ENCODE results near the gene UTP3. TPM values are rescaled to one million over a fixed set of nuclear protein-coding genes. Genes with fewer than 3 reads are reported as not detected.

UTP3 gene
- total RNA-seq, 1 experiment from 2014 or later, result 33.7 TPM

DNA sequence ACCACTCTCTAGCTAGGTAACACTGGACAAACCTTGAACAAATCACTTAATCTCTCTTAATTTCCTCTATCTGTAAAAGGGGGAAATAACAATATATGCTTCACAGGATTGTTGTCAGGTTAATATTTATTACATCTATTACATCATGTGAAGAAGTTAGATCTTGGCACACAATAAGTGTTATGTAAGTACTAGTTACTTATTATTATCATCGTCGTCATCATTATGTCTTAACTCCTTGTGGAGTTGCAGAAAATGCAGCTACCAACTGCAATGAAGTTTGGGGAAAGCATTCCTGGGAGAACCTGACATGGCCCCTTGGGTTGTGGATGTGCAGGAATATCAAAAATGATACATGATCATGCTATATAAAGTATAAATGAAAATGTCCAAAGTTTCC lies 17.2 kb upstream of the UTP3 start:
- intact Hi-C loops (cut with micrococcal nuclease), result no loop called here
- H3K4me1 ChIP-seq (ENCODE audit: control insufficient read depth in 1 of 2, insufficient read depth in 2 of 2, low read length in 2 of 2), result no peaks in the 10 kb centered on the region
- TF ChIP-seq, protein P1, sequence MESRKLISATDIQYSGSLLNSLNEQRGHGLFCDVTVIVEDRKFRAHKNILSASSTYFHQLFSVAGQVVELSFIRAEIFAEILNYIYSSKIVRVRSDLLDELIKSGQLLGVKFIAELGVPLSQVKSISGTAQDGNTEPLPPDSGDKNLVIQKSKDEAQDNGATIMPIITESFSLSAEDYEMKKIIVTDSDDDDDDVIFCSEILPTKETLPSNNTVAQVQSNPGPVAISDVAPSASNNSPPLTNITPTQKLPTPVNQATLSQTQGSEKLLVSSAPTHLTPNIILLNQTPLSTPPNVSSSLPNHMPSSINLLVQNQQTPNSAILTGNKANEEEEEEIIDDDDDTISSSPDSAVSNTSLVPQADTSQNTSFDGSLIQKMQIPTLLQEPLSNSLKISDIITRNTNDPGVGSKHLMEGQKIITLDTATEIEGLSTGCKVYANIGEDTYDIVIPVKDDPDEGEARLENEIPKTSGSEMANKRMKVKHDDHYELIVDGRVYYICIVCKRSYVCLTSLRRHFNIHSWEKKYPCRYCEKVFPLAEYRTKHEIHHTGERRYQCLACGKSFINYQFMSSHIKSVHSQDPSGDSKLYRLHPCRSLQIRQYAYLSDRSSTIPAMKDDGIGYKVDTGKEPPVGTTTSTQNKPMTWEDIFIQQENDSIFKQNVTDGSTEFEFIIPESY (IDR thresholded peaks at IDR 0.05; ENCODE audit: extremely low read depth, insufficient replicate concordance, low read length), result no peak
- TF ChIP-seq SIN3A (IDR thresholded peaks at IDR 0.05; ENCODE audit: low read depth) (no peak), CEBPB (IDR thresholded peaks at IDR 0.05; ENCODE audit: low read depth) (no peak), POLR2A (IDR thresholded peaks at IDR 0.05; ENCODE audit: borderline replicate concordance, extremely low read depth, insufficient read depth, insufficient read length) (no peak), YY1 (IDR thresholded peaks at IDR 0.05; ENCODE audit: extremely low read depth, insufficient replicate concordance, low read depth, low read length) (no peak), RAD21 (IDR thresholded peaks at IDR 0.05; ENCODE audit: low read depth) (no peak), JUND (IDR thresholded peaks at IDR 0.05) (no peak), SP1 (IDR thresholded peaks at IDR 0.05; ENCODE audit: low read depth) (no peak), EZH2phosphoT487 (IDR thresholded peaks at IDR 0.05; ENCODE audit: borderline replicate concordance) (no peak), EZH2 (IDR thresholded peaks at IDR 0.05) (no peak), FOSL1 (IDR thresholded peaks at IDR 0.05; ENCODE audit: low read depth) (no peak), ELF1 (IDR thresholded peaks at IDR 0.05; ENCODE audit: borderline replicate concordance, low read depth) (no peak), TCF7L2 (IDR thresholded peaks at IDR 0.05; ENCODE audit: borderline replicate concordance, extremely low read depth, insufficient read depth, insufficient read length) (no peak), POLR2AphosphoS5 (IDR thresholded peaks at IDR 0.05; ENCODE audit: low read depth, low read length) (no peak)
- TF ChIP-seq, protein P2, sequence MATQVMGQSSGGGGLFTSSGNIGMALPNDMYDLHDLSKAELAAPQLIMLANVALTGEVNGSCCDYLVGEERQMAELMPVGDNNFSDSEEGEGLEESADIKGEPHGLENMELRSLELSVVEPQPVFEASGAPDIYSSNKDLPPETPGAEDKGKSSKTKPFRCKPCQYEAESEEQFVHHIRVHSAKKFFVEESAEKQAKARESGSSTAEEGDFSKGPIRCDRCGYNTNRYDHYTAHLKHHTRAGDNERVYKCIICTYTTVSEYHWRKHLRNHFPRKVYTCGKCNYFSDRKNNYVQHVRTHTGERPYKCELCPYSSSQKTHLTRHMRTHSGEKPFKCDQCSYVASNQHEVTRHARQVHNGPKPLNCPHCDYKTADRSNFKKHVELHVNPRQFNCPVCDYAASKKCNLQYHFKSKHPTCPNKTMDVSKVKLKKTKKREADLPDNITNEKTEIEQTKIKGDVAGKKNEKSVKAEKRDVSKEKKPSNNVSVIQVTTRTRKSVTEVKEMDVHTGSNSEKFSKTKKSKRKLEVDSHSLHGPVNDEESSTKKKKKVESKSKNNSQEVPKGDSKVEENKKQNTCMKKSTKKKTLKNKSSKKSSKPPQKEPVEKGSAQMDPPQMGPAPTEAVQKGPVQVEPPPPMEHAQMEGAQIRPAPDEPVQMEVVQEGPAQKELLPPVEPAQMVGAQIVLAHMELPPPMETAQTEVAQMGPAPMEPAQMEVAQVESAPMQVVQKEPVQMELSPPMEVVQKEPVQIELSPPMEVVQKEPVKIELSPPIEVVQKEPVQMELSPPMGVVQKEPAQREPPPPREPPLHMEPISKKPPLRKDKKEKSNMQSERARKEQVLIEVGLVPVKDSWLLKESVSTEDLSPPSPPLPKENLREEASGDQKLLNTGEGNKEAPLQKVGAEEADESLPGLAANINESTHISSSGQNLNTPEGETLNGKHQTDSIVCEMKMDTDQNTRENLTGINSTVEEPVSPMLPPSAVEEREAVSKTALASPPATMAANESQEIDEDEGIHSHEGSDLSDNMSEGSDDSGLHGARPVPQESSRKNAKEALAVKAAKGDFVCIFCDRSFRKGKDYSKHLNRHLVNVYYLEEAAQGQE (IDR thresholded peaks at IDR 0.05; ENCODE audit: low read depth), result no peak
- TF ChIP-seq, protein P3, sequence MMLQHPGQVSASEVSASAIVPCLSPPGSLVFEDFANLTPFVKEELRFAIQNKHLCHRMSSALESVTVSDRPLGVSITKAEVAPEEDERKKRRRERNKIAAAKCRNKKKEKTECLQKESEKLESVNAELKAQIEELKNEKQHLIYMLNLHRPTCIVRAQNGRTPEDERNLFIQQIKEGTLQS (IDR thresholded peaks at IDR 0.05), result no peak
- TF ChIP-seq, protein P4, sequence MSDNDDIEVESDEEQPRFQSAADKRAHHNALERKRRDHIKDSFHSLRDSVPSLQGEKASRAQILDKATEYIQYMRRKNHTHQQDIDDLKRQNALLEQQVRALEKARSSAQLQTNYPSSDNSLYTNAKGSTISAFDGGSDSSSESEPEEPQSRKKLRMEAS (IDR thresholded peaks at IDR 0.05), result no peak
- ChIA-PET RAD21 (ENCODE audit: low non-redundant PET in 1 of 2, low total read pairs in 2 of 2, uncharacterized antibody in 2 of 2, unreplicated experiment in 2 of 2) (no interaction called here), CTCF (no interaction called here), POLR2A (interaction anchor here (0.7 kb wide), 1 partner anchor 41 kb away, joined by 6 read pairs; no protein-coding TSS in a partner anchor)
- no peak overlapping the region for H3K4me2 ChIP-seq (ENCODE audit: low read length)
- no TSS peak for BruUV-seq (replicated peaks)
- no peaks in the 10 kb centered on the region for H3K27me3 ChIP-seq (ENCODE audit: insufficient read depth, low read length)
- H3K9me2 ChIP-seq (ENCODE audit: insufficient read depth), result no peaks in the 10 kb centered on the region
- H2AFZ ChIP-seq (ENCODE audit: low read depth, low read length, poor library complexity, severe bottlenecking), result no peak overlapping the region
- no peaks in the 10 kb centered on the region for H4K20me1 ChIP-seq (ENCODE audit: insufficient read depth)
- H3K27ac ChIP-seq (ENCODE audit: low read depth, low read length), result no peak overlapping the region
- no peak overlapping the region for H3K9ac ChIP-seq (ENCODE audit: low read length)
- H3K4me3 ChIP-seq (replicated peaks in 1 of 2; ENCODE audit: low read depth in 1 of 2, low read length in 2 of 2), result no peak overlapping the region
- H3K79me2 ChIP-seq (ENCODE audit: insufficient read depth, low read length), result no peaks in the 10 kb centered on the region
- no peaks in the 10 kb centered on the region for H3K36me3 ChIP-seq (ENCODE audit: control insufficient read depth in 1 of 2, insufficient read depth in 2 of 2, low read length in 2 of 2)
- DNase-seq (ENCODE audit: low read depth, low spot score) (no peak), ATAC-seq (no peak)
- no peaks in the 10 kb centered on the region for H3K9me3 ChIP-seq (ENCODE audit: control insufficient read depth in 1 of 2, insufficient read depth in 1 of 2, low read depth in 1 of 2, low read length in 2 of 2)

All from HCT116 (cell line).